GM23338 (cell line): Measurements from ENCODE around the gene ABL1.

Experiments
- CTCF ChIP-seq, 2 experiments: fragments of 200-600 bp in 1 of 2; sonication (generic) in 1 of 2; conservative IDR thresholded peaks; 2 replicates each; pipeline versions ENCODE4 v1.5.1 to v1.6.1; 2016 to 2017; ENCODE audit warnings: antibody characterized with exemption in 2 of 2, low read depth in 2 of 2, mild to moderate bottlenecking in 2 of 2, moderate library complexity in 1 of 2
- EZH2 ChIP-seq: fragments of 200-600 bp; sonication (generic); IDR thresholded peaks from one replicate; pipeline ENCODE4 v1.8.0; 2017; ENCODE audit warnings: antibody characterized with exemption, mild to moderate bottlenecking, low read depth; ENCODE audit not compliant: unreplicated experiment
- JUNB ChIP-seq: IDR thresholded peaks from one replicate; pipeline ENCODE4 v1.6.1; 2016; ENCODE audit warnings: antibody characterized with exemption; ENCODE audit not compliant: unreplicated experiment
- POLR2AphosphoS5 ChIP-seq: IDR thresholded peaks from 2 replicates; pipeline ENCODE4 v1.6.1; 2016; ENCODE audit warnings: antibody characterized with exemption, low read depth

GRCh38 chr9:130852801-130853200 is 17.7 kb downstream of the ABL1 start:
- TF ChIP-seq EZH2: no peak
- TF ChIP-seq CTCF (conservative IDR thresholded peaks at IDR 0.05; ENCODE audit: low read depth in 2 of 2): no peak
- no peak for TF ChIP-seq JUNB
- no peak for TF ChIP-seq POLR2AphosphoS5
